Glutamatergic neuron (in vitro differentiated cells): ENCODE data around the gene RWDD3. TPM values are rescaled to one million over a fixed set of nuclear protein-coding genes. Genes with fewer than 3 reads are reported as not detected.

ENCODE experiments used
- DNase-seq: peaks from one replicate; pipeline ENCODE4 v3.0.0; 2022
- H3K27ac Mint-ChIP-seq: one replicate; pipeline ENCODE4 v1.8.0; 2020; ENCODE audit warnings: mild to moderate bottlenecking, mixed read lengths, inconsistent platforms; ENCODE audit not compliant: unreplicated experiment
- H3K27me3 Mint-ChIP-seq: one replicate; pipeline ENCODE4 v1.8.0; 2020; ENCODE audit warnings: mild to moderate bottlenecking, moderate library complexity, mixed read lengths, inconsistent platforms; ENCODE audit not compliant: unreplicated experiment
- H3K36me3 Mint-ChIP-seq: one replicate; pipeline ENCODE4 v1.8.0; 2020; ENCODE audit warnings: mild to moderate bottlenecking, mixed read lengths, inconsistent platforms; ENCODE audit not compliant: unreplicated experiment
- H3K4me1 Mint-ChIP-seq: one replicate; pipeline ENCODE4 v1.8.0; 2020; ENCODE audit warnings: mild to moderate bottlenecking, low read depth, mixed read lengths, inconsistent platforms; ENCODE audit not compliant: unreplicated experiment
- H3K4me3 Mint-ChIP-seq: one replicate; pipeline ENCODE4 v1.8.0; 2020; ENCODE audit warnings: mild to moderate bottlenecking, mixed read lengths, inconsistent platforms; ENCODE audit not compliant: unreplicated experiment
- H3K9me3 Mint-ChIP-seq: one replicate; pipeline ENCODE4 v1.8.0; 2020; ENCODE audit warnings: mild to moderate bottlenecking, moderate library complexity, mixed read lengths, inconsistent platforms; ENCODE audit not compliant: unreplicated experiment
- total RNA-seq: library from RNA; stranded (reverse); fragmentation: NEBNext Ultra II Directional; extraction: Animal tissue kit (Norgen Biotek cat#: 25700); gene quantifications from one replicate; pipeline ENCODE4 v1.2.1, GENCODE V29; 2021; ENCODE audit not compliant: unreplicated experiment
- TF ChIP-seq, protein P1 (sequence below): fragments of 200-600 bp; sonication (generic); IDR thresholded peaks from one replicate; pipeline ENCODE4 v1.5.0; 2021; ENCODE audit not compliant: partially characterized antibody, unreplicated experiment

RWDD3 gene
- total RNA-seq, 1 donor from 2014 or later, result 17.5 TPM

DNA sequence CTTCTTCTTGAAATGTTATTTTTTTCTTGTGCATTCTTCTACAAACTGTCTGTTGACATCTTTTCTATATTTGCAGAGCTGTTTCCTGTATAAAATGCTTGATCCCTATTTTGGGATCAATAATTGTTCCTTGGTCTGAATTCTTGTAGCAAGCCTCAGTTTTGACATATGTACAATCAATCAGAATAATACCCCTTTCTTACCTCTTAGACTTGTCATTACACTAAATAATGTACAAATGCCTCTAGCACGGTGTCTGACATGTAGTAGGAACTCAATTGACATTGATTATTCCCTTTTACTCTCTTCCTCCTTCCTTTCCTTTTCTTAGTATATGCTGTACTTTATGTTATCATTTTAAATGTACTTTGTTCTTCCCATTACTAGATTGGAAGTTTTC lies 25.2 kb downstream of the RWDD3 start:
- Mint-ChIP-seq H3K27ac (no peak overlapping the region), H3K36me3 (no peaks in the 10 kb centered on the region), H3K4me3 (no peak overlapping the region), H3K27me3 (no peaks in the 10 kb centered on the region), H3K4me1 (peaks cover 1% of the 10 kb centered on the region), H3K9me3 (no peaks in the 10 kb centered on the region)
- TF ChIP-seq, protein P1, sequence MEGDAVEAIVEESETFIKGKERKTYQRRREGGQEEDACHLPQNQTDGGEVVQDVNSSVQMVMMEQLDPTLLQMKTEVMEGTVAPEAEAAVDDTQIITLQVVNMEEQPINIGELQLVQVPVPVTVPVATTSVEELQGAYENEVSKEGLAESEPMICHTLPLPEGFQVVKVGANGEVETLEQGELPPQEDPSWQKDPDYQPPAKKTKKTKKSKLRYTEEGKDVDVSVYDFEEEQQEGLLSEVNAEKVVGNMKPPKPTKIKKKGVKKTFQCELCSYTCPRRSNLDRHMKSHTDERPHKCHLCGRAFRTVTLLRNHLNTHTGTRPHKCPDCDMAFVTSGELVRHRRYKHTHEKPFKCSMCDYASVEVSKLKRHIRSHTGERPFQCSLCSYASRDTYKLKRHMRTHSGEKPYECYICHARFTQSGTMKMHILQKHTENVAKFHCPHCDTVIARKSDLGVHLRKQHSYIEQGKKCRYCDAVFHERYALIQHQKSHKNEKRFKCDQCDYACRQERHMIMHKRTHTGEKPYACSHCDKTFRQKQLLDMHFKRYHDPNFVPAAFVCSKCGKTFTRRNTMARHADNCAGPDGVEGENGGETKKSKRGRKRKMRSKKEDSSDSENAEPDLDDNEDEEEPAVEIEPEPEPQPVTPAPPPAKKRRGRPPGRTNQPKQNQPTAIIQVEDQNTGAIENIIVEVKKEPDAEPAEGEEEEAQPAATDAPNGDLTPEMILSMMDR, result no peak
- no peak for DNase-seq

DNA sequence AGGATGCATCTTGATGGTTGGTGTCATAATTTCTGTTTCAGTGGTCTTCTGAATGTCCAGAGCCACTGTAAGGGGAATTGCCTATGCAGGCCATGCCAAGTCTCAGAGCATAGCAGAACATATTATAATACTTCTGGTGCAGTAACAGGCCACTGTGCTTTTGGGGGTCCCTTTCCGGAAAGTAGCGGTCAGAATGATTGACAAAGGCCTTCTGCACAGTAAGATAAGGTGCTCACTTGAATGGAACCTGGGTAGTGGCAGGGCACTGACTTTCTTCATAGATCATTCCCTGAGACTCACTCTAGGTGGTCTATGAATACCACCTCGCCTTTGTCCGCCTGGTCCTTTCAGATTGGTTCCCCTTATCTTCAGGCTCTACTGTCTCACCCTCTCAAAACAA lies 28.9 kb downstream of the RWDD3 start:
- Mint-ChIP-seq H3K4me3 (no peak overlapping the region), H3K36me3 (no peaks in the 10 kb centered on the region), H3K27ac (no peak overlapping the region), H3K9me3 (no peaks in the 10 kb centered on the region), H3K4me1 (peaks cover 2% of the 10 kb centered on the region), H3K27me3 (no peaks in the 10 kb centered on the region)
- TF ChIP-seq, protein P1, result no peak
- DNase-seq, result no peak

DNA sequence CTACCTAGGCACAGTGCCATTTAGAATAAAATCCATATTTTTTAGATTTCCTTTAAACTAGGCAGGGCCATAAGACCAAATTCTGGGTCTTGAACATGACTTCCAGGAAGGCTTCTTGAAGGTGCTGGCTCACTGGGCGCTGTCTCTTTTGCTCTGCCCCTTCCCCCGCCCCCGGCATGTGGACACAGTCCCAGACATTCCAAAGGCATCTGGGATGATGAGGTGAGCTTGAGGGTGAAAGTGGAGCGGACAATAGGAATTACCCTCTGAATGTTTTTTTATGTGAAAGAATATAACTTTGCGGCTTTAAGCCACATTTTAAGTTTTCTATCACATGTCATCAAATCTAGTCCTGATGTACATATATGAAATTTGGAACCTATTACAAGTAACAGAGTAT lies 29.4 kb downstream of the RWDD3 start:
- Mint-ChIP-seq H3K36me3 (no peaks in the 10 kb centered on the region), H3K9me3 (no peaks in the 10 kb centered on the region), H3K27ac (no peak overlapping the region), H3K4me3 (no peak overlapping the region), H3K4me1 (peaks cover 2% of the 10 kb centered on the region), H3K27me3 (no peaks in the 10 kb centered on the region)
- DNase-seq, result no peak
- TF ChIP-seq, protein P1, result no peak

DNA sequence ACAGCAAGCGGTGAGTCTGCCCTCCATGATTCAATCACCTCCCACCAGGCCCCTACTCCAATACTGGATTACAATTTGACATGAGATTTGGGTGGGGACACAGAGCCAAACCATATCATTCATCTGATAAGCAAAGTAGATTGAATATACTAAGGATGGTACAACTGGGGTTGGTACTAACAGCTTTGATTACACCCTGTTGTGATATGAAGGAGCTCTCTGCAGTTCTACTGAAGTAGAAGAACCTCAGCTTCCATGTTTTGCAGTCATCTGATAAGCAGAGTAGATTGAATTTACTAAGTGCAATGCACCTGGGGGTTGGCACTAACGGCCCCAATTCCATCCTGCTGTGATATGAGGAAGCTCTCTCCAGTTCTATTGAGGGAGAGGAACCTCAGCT lies 31.1 kb downstream of the RWDD3 start:
- no peak for DNase-seq
- Mint-ChIP-seq H3K27ac (no peak overlapping the region), H3K4me3 (no peak overlapping the region), H3K27me3 (no peaks in the 10 kb centered on the region), H3K9me3 (no peaks in the 10 kb centered on the region), H3K36me3 (no peaks in the 10 kb centered on the region), H3K4me1 (peaks cover 2% of the 10 kb centered on the region)
- TF ChIP-seq, protein P1, result no peak

DNA sequence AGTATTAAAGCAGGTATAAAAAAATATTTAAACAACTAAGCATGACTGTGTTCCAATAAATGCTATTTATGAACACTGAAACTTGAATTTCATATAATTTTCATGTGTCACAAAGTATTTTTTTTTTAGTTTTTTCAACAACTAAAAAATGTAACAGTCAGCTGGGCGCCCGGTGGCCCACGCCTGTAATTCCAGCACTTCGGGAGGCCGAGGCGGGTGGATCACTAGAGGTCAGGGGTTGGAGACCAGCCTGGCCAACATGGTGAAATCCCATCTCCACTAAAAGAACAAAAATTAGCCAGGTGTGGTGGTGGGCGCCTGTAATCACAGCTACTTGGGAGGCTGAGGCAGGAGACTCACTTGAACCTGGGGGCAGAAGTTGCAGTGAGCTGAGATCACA lies 42.4 kb downstream of the RWDD3 start:
- Mint-ChIP-seq H3K27me3 (no peaks in the 10 kb centered on the region), H3K4me3 (no peak overlapping the region), H3K27ac (no peak overlapping the region), H3K36me3 (no peaks in the 10 kb centered on the region), H3K9me3 (no peaks in the 10 kb centered on the region), H3K4me1 (peaks cover 7% of the 10 kb centered on the region)
- TF ChIP-seq, protein P1, result no peak
- no peak for DNase-seq
